Measurements from ENCODE around the gene THAP8.

DNA sequence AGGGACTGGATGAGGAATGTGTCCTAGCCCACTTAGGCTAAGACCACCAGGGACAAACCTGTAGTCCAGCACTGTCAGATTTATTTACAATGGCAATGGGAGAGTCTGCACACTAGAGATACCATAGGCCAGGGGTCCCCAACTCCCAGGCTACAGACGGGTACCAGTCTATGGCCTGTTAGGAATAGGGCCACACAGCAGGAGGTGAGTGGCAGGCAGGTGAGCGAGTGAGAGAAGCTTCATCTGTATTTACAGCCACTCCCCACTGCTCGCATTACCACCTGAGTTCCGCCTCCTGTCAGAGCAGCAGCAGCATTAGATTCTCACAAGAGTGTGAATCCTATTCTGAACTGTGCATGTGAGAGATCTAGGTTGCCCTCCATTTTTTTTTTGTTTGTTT, 2.4 kb downstream of the THAP8 start:
- TF ChIP-seq, protein P1, sequence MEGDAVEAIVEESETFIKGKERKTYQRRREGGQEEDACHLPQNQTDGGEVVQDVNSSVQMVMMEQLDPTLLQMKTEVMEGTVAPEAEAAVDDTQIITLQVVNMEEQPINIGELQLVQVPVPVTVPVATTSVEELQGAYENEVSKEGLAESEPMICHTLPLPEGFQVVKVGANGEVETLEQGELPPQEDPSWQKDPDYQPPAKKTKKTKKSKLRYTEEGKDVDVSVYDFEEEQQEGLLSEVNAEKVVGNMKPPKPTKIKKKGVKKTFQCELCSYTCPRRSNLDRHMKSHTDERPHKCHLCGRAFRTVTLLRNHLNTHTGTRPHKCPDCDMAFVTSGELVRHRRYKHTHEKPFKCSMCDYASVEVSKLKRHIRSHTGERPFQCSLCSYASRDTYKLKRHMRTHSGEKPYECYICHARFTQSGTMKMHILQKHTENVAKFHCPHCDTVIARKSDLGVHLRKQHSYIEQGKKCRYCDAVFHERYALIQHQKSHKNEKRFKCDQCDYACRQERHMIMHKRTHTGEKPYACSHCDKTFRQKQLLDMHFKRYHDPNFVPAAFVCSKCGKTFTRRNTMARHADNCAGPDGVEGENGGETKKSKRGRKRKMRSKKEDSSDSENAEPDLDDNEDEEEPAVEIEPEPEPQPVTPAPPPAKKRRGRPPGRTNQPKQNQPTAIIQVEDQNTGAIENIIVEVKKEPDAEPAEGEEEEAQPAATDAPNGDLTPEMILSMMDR (conservative IDR thresholded peaks at IDR 0.05 in 1 of 2, IDR thresholded peaks at IDR 0.05 in 1 of 2; ENCODE audit: extremely low read depth in 1 of 2, insufficient read depth in 1 of 2, low read depth in 1 of 2, low read length in 2 of 2) = no peak
- no peak for TF ChIP-seq EZH2 (IDR thresholded peaks at IDR 0.05; ENCODE audit: borderline replicate concordance, low read length)

All from mammary epithelial cell (primary cell).